ENCODE measurements around the gene ZFYVE9. TPM values are rescaled to one million over a fixed set of nuclear protein-coding genes. Genes with fewer than 3 reads are reported as not detected.
"Not testable (repeated sequence)": the region's sequence is repeated elsewhere in the genome, so short reads cannot be mapped to it uniquely, and the experiment has no call there.

Gene ZFYVE9
- total and polyA plus RNA-seq, 2 donors: 13.1 to 73.5 TPM

- Histone ChIP-seq H3K4me3 (ENCODE audit: low read depth, low read length) (no peak overlapping the region), H3K36me3 (ENCODE audit: insufficient read depth) (no peaks in the 10 kb centered on the region), H3K4me1 (ENCODE audit: insufficient read depth) (no peaks in the 10 kb centered on the region), H3K27ac (ENCODE audit: low read depth) (no peak overlapping the region)
- DNase-seq (ENCODE audit: extremely low spot score): no peak
- 80% methylated on average over 5 of the region's 5 CpGs for WGBS
Observed at GRCh38 chr1:52139817-52140540, 1.9 kb upstream of the ZFYVE9 start.

- Histone ChIP-seq H3K36me3 (ENCODE audit: insufficient read depth) (no peaks in the 10 kb centered on the region), H3K27ac (ENCODE audit: low read depth) (peak overlapping the region; percentile 73), H3K4me1 (ENCODE audit: insufficient read depth) (no peaks in the 10 kb centered on the region), H3K4me3 (ENCODE audit: low read depth, low read length) (no peak overlapping the region)
- no peak for DNase-seq (ENCODE audit: extremely low spot score)
- WGBS: 23% methylated on average over 2 of the region's 2 CpGs
Observed at GRCh38 chr1:52140633-52141512, 1.0 kb upstream of the ZFYVE9 start.

- Histone ChIP-seq H3K27ac (ENCODE audit: low read depth) (peak overlapping the region; percentile 94), H3K4me1 (ENCODE audit: insufficient read depth) (no peaks in the 10 kb centered on the region), H3K4me3 (ENCODE audit: low read depth, low read length) (peak overlapping the region; percentile 95), H3K36me3 (ENCODE audit: insufficient read depth) (no peaks in the 10 kb centered on the region)
- DNase-seq (ENCODE audit: extremely low spot score): no peak
- WGBS: under 1% methylated on average over 79 of the region's 80 CpGs
Observed at GRCh38 chr1:52142220-52143183, 613 bp downstream of the ZFYVE9 start.

- no peak for DNase-seq (ENCODE audit: extremely low spot score)
- WGBS: 41% methylated on average over 2 of the region's 2 CpGs
- H3K36me3 ChIP-seq (ENCODE audit: insufficient read depth): no peaks in the 10 kb centered on the region
- no peak overlapping the region for H3K4me3 ChIP-seq (ENCODE audit: low read depth, low read length)
- no peaks in the 10 kb centered on the region for H3K4me1 ChIP-seq (ENCODE audit: insufficient read depth)
- no peak overlapping the region for H3K27ac ChIP-seq (ENCODE audit: low read depth)
Observed at GRCh38 chr1:52145137-52145536, 3.2 kb downstream of the ZFYVE9 start.

GRCh38 chr1:52150445-52150844 is 8.6 kb downstream of the ZFYVE9 start:
- not testable (repeated sequence) for H3K4me3 ChIP-seq (ENCODE audit: low read depth, low read length); H3K4me1 ChIP-seq (ENCODE audit: insufficient read depth); H3K27ac ChIP-seq (ENCODE audit: low read depth); DNase-seq (ENCODE audit: extremely low spot score); H3K36me3 ChIP-seq (ENCODE audit: insufficient read depth)
- WGBS: 93% methylated on average over 11 of the region's 11 CpGs

GRCh38 chr1:52150946-52151345 is 9.1 kb downstream of the ZFYVE9 start:
- peaks cover 2% of the 10 kb centered on the region for H3K4me1 ChIP-seq (ENCODE audit: insufficient read depth)
- H3K36me3 ChIP-seq (ENCODE audit: insufficient read depth): no peaks in the 10 kb centered on the region
- no peak overlapping the region for H3K4me3 ChIP-seq (ENCODE audit: low read depth, low read length)
- no peak for DNase-seq (ENCODE audit: extremely low spot score)
- no peak overlapping the region for H3K27ac ChIP-seq (ENCODE audit: low read depth)
- WGBS: 44% methylated on average over 1 of the region's 1 CpG

GRCh38 chr1:52152572-52152971 is 10.7 kb downstream of the ZFYVE9 start:
- 86% methylated on average over 2 of the region's 2 CpGs for WGBS
- H3K27ac ChIP-seq (ENCODE audit: low read depth): no peak overlapping the region

GRCh38 chr1:52153010-52153409 is 11.1 kb downstream of the ZFYVE9 start:
- DNase-seq (ENCODE audit: extremely low spot score): no peak
- Histone ChIP-seq H3K4me3 (ENCODE audit: low read depth, low read length) (no peak overlapping the region), H3K27ac (ENCODE audit: low read depth) (no peak overlapping the region), H3K36me3 (ENCODE audit: insufficient read depth) (no peaks in the 10 kb centered on the region), H3K4me1 (ENCODE audit: insufficient read depth) (peaks cover 5% of the 10 kb centered on the region)

More at GRCh38 chr1:52152572-52152971, 10.7 kb downstream of the ZFYVE9 start:
- no peak overlapping the region for H3K4me3 ChIP-seq (ENCODE audit: low read depth, low read length)
- DNase-seq (ENCODE audit: extremely low spot score): no peak
- H3K36me3 ChIP-seq (ENCODE audit: insufficient read depth): no peaks in the 10 kb centered on the region
- H3K4me1 ChIP-seq (ENCODE audit: insufficient read depth): peaks cover 5% of the 10 kb centered on the region

GRCh38 chr1:52153898-52154297 is 12.0 kb downstream of the ZFYVE9 start:
- Histone ChIP-seq H3K4me1 (ENCODE audit: insufficient read depth) (peaks cover 5% of the 10 kb centered on the region), H3K27ac (ENCODE audit: low read depth) (no peak overlapping the region), H3K4me3 (ENCODE audit: low read depth, low read length) (no peak overlapping the region), H3K36me3 (ENCODE audit: insufficient read depth) (no peaks in the 10 kb centered on the region)
- no peak for DNase-seq (ENCODE audit: extremely low spot score)

- peaks cover 5% of the 10 kb centered on the region for H3K4me1 ChIP-seq (ENCODE audit: insufficient read depth)
- no peak overlapping the region for H3K27ac ChIP-seq (ENCODE audit: low read depth)
- DNase-seq (ENCODE audit: extremely low spot score): no peak
- no peaks in the 10 kb centered on the region for H3K36me3 ChIP-seq (ENCODE audit: insufficient read depth)
- WGBS: 62% methylated on average over 3 of the region's 3 CpGs
- no peak overlapping the region for H3K4me3 ChIP-seq (ENCODE audit: low read depth, low read length)
Observed at GRCh38 chr1:52156460-52156859, 14.6 kb downstream of the ZFYVE9 start.

GRCh38 chr1:52157582-52157981 is 15.7 kb downstream of the ZFYVE9 start:
- Histone ChIP-seq H3K36me3 (ENCODE audit: insufficient read depth) (no peaks in the 10 kb centered on the region), H3K4me1 (ENCODE audit: insufficient read depth) (peaks cover 5% of the 10 kb centered on the region), H3K4me3 (ENCODE audit: low read depth, low read length) (no peak overlapping the region), H3K27ac (ENCODE audit: low read depth) (no peak overlapping the region)
- no peak for DNase-seq (ENCODE audit: extremely low spot score)
- WGBS: 99% methylated on average over 2 of the region's 2 CpGs

- no peak overlapping the region for H3K4me3 ChIP-seq (ENCODE audit: low read depth, low read length)
- peaks cover 2% of the 10 kb centered on the region for H3K4me1 ChIP-seq (ENCODE audit: insufficient read depth)
- H3K36me3 ChIP-seq (ENCODE audit: insufficient read depth): no peaks in the 10 kb centered on the region
- no peak for DNase-seq (ENCODE audit: extremely low spot score)
- 96% methylated on average over 4 of the region's 4 CpGs for WGBS
- no peak overlapping the region for H3K27ac ChIP-seq (ENCODE audit: low read depth)
Observed at GRCh38 chr1:52158218-52158617, 16.3 kb downstream of the ZFYVE9 start.

GRCh38 chr1:52159033-52159789 is 17.3 kb downstream of the ZFYVE9 start:
- no peak overlapping the region for H3K4me3 ChIP-seq (ENCODE audit: low read depth, low read length)
- peaks cover 2% of the 10 kb centered on the region for H3K4me1 ChIP-seq (ENCODE audit: insufficient read depth)
- no peak for DNase-seq (ENCODE audit: extremely low spot score)
- 96% methylated on average over 10 of the region's 10 CpGs for WGBS
- H3K27ac ChIP-seq (ENCODE audit: low read depth): peak overlapping the region; percentile 47
- H3K36me3 ChIP-seq (ENCODE audit: insufficient read depth): no peaks in the 10 kb centered on the region

Measured in urinary bladder (tissue), 4 donors.